Hepatocyte (in vitro differentiated cells): ENCODE data around the gene FERMT3. TPM values are rescaled to one million over a fixed set of nuclear protein-coding genes. Genes with fewer than 3 reads are reported as not detected.

Experiments used
- DNase-seq: peaks from one replicate; pipeline ENCODE4 v3.0.0-alpha.2; 2016; ENCODE audit warnings: low spot score
- H2AFZ ChIP-seq: fragments of 200-600 bp; sonication (generic); 2 replicates; pipeline ENCODE4 v1.6.0; 2016; ENCODE audit warnings: antibody characterized with exemption, mild to moderate bottlenecking
- H3K27ac ChIP-seq: fragments of 200-600 bp; sonication (generic); 2 replicates; pipeline ENCODE4 v1.5.1; 2016; ENCODE audit warnings: mild to moderate bottlenecking
- H3K27me3 ChIP-seq: fragments of 200-600 bp; sonication (generic); 2 replicates; pipeline ENCODE4 v1.6.1; 2016
- H3K36me3 ChIP-seq: fragments of 200-600 bp; sonication (generic); replicated peaks from 2 replicates; pipeline ENCODE4 v1.5.1; 2016; ENCODE audit warnings: low read depth; ENCODE audit not compliant: insufficient read depth
- H3K4me1 ChIP-seq: fragments of 200-600 bp; sonication (generic); 2 replicates; pipeline ENCODE4 v1.5.1; 2016; ENCODE audit warnings: mild to moderate bottlenecking, moderate library complexity; ENCODE audit not compliant: insufficient read depth
- H3K4me2 ChIP-seq: fragments of 200-600 bp; sonication (generic); 2 replicates; pipeline ENCODE4 v1.6.0; 2016
- H3K4me3 ChIP-seq: fragments of 200-600 bp; sonication (generic); 2 replicates; pipeline ENCODE4 v1.5.1; 2016; ENCODE audit warnings: mild to moderate bottlenecking
- H3K79me2 ChIP-seq: fragments of 200-600 bp; sonication (generic); 2 replicates; pipeline ENCODE4 v1.6.0; 2017; ENCODE audit warnings: mild to moderate bottlenecking
- H3K9me2 ChIP-seq: fragments of 200-600 bp; sonication (generic); replicated peaks from 2 replicates; pipeline ENCODE4 v1.6.0; 2017; ENCODE audit warnings: mild to moderate bottlenecking; ENCODE audit not compliant: insufficient read depth
- H3K9me3 ChIP-seq: fragments of 200-600 bp; sonication (generic); 2 replicates; pipeline ENCODE4 v1.5.1; 2016; ENCODE audit warnings: low read depth, mild to moderate bottlenecking
- H4K20me1 ChIP-seq: fragments of 200-600 bp; sonication (generic); 2 replicates; pipeline ENCODE4 v1.6.0; 2016; ENCODE audit warnings: mild to moderate bottlenecking; ENCODE audit not compliant: insufficient read depth, poor library complexity, severe bottlenecking
- CTCF ChIP-seq: fragments of 200-600 bp; sonication (generic); IDR thresholded peaks from 2 replicates; pipeline ENCODE4 v1.5.1; 2016; ENCODE audit warnings: antibody characterized with exemption, mild to moderate bottlenecking; ENCODE audit not compliant: poor library complexity
- EZH2 ChIP-seq: fragments of 200-600 bp; sonication (generic); IDR thresholded peaks from 2 replicates; pipeline ENCODE4 v1.6.1; 2016; ENCODE audit warnings: antibody characterized with exemption, mild to moderate bottlenecking, borderline replicate concordance
- EZH2phosphoT487 ChIP-seq: fragments of 200-600 bp; sonication (generic); IDR thresholded peaks from one replicate; pipeline ENCODE4 v1.6.1; 2018; ENCODE audit warnings: antibody characterized with exemption, mild to moderate bottlenecking, low read depth, moderate library complexity; ENCODE audit not compliant: unreplicated experiment, severe bottlenecking
- WGBS: methylation state at CpG from one replicate; pipeline ENCODE4 v1.1.6; 2016; ENCODE audit warnings: low lambda C conversion rate; ENCODE audit errors: missing lambda C conversion rate; 5-methylcytosine and 5-hydroxymethylcytosine counted together
- polyA plus RNA-seq: library from polyadenylated mRNA; unstranded; fragments of >200 nt; fragmentation: Nextera tagmentation; extraction: Ambion mirVana; gene quantifications from 2 replicates; pipeline ENCODE4 v1.2.1, GENCODE V29; 2016
- total RNA-seq: library from RNA; depleted of rRNA; stranded (reverse); fragments of >200 nt; gene quantifications from 2 replicates; pipeline ENCODE4 v1.2.3, GENCODE V29; 2014

FERMT3 gene
- total and polyA plus RNA-seq, 2 experiments from 2014 or later = 1.6 TPM; not detected in 1

DNA sequence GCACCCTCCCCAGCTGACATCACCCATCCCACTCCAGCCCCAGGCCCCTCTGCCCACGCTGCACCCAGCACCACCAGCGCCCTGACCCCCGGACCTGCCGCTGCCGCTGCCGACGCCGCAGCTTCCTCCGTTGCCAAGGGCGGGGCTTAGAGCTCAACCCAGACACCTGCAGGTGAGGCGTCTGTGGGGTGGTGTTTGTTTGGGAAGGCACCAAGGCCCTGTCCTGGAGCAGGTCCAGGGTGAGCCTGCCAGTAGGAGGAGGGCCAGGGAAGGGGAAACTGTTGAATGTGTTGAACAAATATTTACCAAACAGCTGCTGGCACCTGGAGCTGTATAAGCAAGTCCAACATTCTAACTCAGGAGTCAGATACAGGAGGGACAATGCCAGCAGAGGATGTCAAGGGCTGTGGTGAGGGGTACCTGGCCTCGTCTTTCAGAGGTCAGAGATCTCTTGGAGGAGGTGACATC lies 31.0 kb downstream of the FERMT3 start:
- Histone ChIP-seq H3K9me2 (no peaks in the 10 kb centered on the region), H3K4me1 (peaks cover 18% of the 10 kb centered on the region)
- 66% methylated on average over 12 of the region's 12 CpGs for WGBS

DNA sequence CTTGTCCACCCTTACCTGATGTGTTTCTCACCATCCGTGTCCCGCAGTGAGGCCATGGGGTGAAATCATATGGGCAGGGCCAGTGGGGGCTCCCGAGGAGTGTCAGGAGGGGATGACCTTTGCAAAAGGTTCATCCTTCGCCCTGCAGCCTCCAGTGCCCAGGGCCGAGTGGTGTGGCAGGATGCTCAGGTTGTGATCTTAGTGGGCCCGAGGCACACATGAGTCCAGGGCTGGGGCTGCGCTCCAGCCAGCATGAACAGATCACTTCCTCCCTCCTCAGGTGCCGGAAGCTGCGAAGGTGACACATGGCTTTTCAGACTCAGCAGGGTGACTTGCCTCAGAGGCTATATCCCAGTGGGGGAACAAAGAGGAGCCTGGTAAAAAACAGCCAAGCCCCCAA lies 31.6 kb downstream of the FERMT3 start:
- no peaks in the 10 kb centered on the region for H3K9me3 ChIP-seq
- H3K27ac ChIP-seq = peak overlapping the region; percentile 31
- H3K79me2 ChIP-seq = peaks cover 26% of the 10 kb centered on the region
- H3K9me2 ChIP-seq = no peaks in the 10 kb centered on the region
- H4K20me1 ChIP-seq = peaks cover 10% of the 10 kb centered on the region
- H3K27me3 ChIP-seq = no peaks in the 10 kb centered on the region
- no peak overlapping the region for H3K4me3 ChIP-seq
- no peak overlapping the region for H2AFZ ChIP-seq
- H3K36me3 ChIP-seq = no peaks in the 10 kb centered on the region
- WGBS = 97% methylated on average over 9 of the region's 9 CpGs
- DNase-seq = no peak
- peaks cover 20% of the 10 kb centered on the region for H3K4me1 ChIP-seq
- TF ChIP-seq CTCF (no peak), EZH2phosphoT487 (no peak), EZH2 (no peak)
- H3K4me2 ChIP-seq = no peak overlapping the region

More for the DNA sequence above, 31.0 kb downstream of the FERMT3 start:
- H4K20me1 ChIP-seq = peaks cover 10% of the 10 kb centered on the region
- no peaks in the 10 kb centered on the region for H3K27me3 ChIP-seq
- H3K27ac ChIP-seq = peak overlapping the region; percentile 52
- H3K79me2 ChIP-seq = peaks cover 21% of the 10 kb centered on the region
- H3K36me3 ChIP-seq = no peaks in the 10 kb centered on the region
- H3K9me3 ChIP-seq = no peaks in the 10 kb centered on the region
- peak overlapping the region; percentile 35 for H3K4me2 ChIP-seq
- no peak overlapping the region for H3K4me3 ChIP-seq
- H2AFZ ChIP-seq = no peak overlapping the region
- TF ChIP-seq EZH2 = no peak
- no peak for TF ChIP-seq EZH2phosphoT487
- TF ChIP-seq CTCF = no peak
- DNase-seq = peak; percentile 74

- Histone ChIP-seq H3K4me1 (peaks cover 20% of the 10 kb centered on the region), H3K79me2 (peaks cover 23% of the 10 kb centered on the region), H3K4me3 (no peak overlapping the region), H3K27me3 (no peaks in the 10 kb centered on the region), H3K27ac (peak overlapping the region; percentile 19), H3K9me2 (no peaks in the 10 kb centered on the region), H3K9me3 (no peaks in the 10 kb centered on the region), H4K20me1 (peaks cover 10% of the 10 kb centered on the region), H3K36me3 (no peaks in the 10 kb centered on the region), H3K4me2 (no peak overlapping the region), H2AFZ (no peak overlapping the region)
- no peak for DNase-seq
- TF ChIP-seq EZH2phosphoT487 (no peak), CTCF (no peak), EZH2 (no peak)
- WGBS = 95% methylated on average over 5 of the region's 5 CpGs
Observed at GRCh38 chr11:64238999-64239398, 32.5 kb downstream of the FERMT3 start.
